ENCODE data around the gene ZNF845. TPM values are rescaled to one million over a fixed set of nuclear protein-coding genes. Genes with fewer than 3 reads are reported as not detected.
"Not testable (repeated sequence)": the region's sequence is repeated elsewhere in the genome, so short reads cannot be mapped to it uniquely, and the experiment has no call there.

Gene ZNF845
- total RNA-seq, 1 donor = 8.7 TPM

- Histone ChIP-seq H3K27me3 (ENCODE audit: insufficient read depth, low read length) (no peaks in the 10 kb centered on the region), H3K9me3 (ENCODE audit: low read depth, low read length) (no peaks in the 10 kb centered on the region), H3K4me1 (ENCODE audit: insufficient read depth, low read length) (peaks cover 12% of the 10 kb centered on the region), H2AFZ (ENCODE audit: low read length) (no peak overlapping the region), H3K27ac (ENCODE audit: low read depth, low read length) (no peak overlapping the region), H3K4me2 (ENCODE audit: insufficient read depth, low read length) (peak overlapping the region; percentile 97), H4K20me1 (ENCODE audit: insufficient read depth, low read length) (no peaks in the 10 kb centered on the region), H3K79me2 (ENCODE audit: insufficient read depth, low read length) (peaks cover 19% of the 10 kb centered on the region), H3K36me3 (ENCODE audit: insufficient read depth, low read length) (peaks cover 15% of the 10 kb centered on the region), H3K4me3 (ENCODE audit: insufficient read depth, low read length) (no peak overlapping the region)
- no peak for TF ChIP-seq CTCF (IDR thresholded peaks at IDR 0.05; ENCODE audit: extremely low read depth, low read depth, low read length)
- no peak for DNase-seq (ENCODE audit: insufficient read length, low spot score, missing footprints)
Measured at GRCh38 chr19:53396525-53396868, 62.9 kb downstream of the ZNF845 start.

- Histone ChIP-seq H3K79me2 (ENCODE audit: insufficient read depth, low read length) (peaks cover 19% of the 10 kb centered on the region), H3K4me1 (ENCODE audit: insufficient read depth, low read length) (peaks cover 12% of the 10 kb centered on the region), H3K36me3 (ENCODE audit: insufficient read depth, low read length) (peaks cover 19% of the 10 kb centered on the region)
- H3K4me3 ChIP-seq (ENCODE audit: insufficient read depth, low read length); DNase-seq (ENCODE audit: insufficient read length, low spot score, missing footprints); H3K4me2 ChIP-seq (ENCODE audit: insufficient read depth, low read length); H2AFZ ChIP-seq (ENCODE audit: low read length); H3K27me3 ChIP-seq (ENCODE audit: insufficient read depth, low read length); H4K20me1 ChIP-seq (ENCODE audit: insufficient read depth, low read length); H3K27ac ChIP-seq (ENCODE audit: low read depth, low read length); H3K9me3 ChIP-seq (ENCODE audit: low read depth, low read length): not testable (repeated sequence)
Measured at GRCh38 chr19:53397918-53398317, 64.4 kb downstream of the ZNF845 start.

Other genes starting within 250 kb of the ZNF845 start
- 47.7 and 51.8 TPM in 2 replicates for gene ZNF160, start 230.3 kb upstream of the ZNF845 start, total RNA-seq
- 7.6 and 11.2 TPM in 2 replicates for gene ZNF415, start 200.8 kb upstream of the ZNF845 start, total RNA-seq
- gene ZNF347, start 174.7 kb upstream of the ZNF845 start, total RNA-seq = 9.0 and 12.4 TPM in 2 replicates
- 2.9 and 3.8 TPM in 2 replicates for gene ZNF665, start 140.4 kb upstream of the ZNF845 start, total RNA-seq
- gene ZNF677, start 78.9 kb upstream of the ZNF845 start, total RNA-seq = 14.1 and 21.2 TPM in 2 replicates
- under 0.01 TPM in 1 of 2 replicates, not detected in the other for gene VN1R2, start 75.5 kb upstream of the ZNF845 start, total RNA-seq
- gene VN1R4, start 66.0 kb upstream of the ZNF845 start, total RNA-seq = not detected in 2 replicates
- 6.8 and 8.0 TPM in 2 replicates for gene ZNF525, start 32.0 kb downstream of the ZNF845 start, total RNA-seq
- gene ZNF765, start 61.4 kb downstream of the ZNF845 start, total RNA-seq = 15.6 TPM in 2 replicates
- 13.0 and 16.5 TPM in 2 replicates for gene ZNF761, start 98.2 kb downstream of the ZNF845 start, total RNA-seq
- gene ZNF813, start 134.0 kb downstream of the ZNF845 start, total RNA-seq = 3.6 and 4.4 TPM in 2 replicates
- gene ZNF331, start 204.4 kb downstream of the ZNF845 start, total RNA-seq = 16.6 and 25.0 TPM in 2 replicates

Measured in osteoblast (primary cell).